HG03196 (cell line): ENCODE results near the gene TUBGCP2.

Experiments
- ATAC-seq: cut with Tn5 transposase; IDR thresholded peaks from one replicate; pipeline ENCODE4 v1.9.1; 2021; ENCODE audit not compliant: unreplicated experiment

The TUBGCP2 gene

DNA sequence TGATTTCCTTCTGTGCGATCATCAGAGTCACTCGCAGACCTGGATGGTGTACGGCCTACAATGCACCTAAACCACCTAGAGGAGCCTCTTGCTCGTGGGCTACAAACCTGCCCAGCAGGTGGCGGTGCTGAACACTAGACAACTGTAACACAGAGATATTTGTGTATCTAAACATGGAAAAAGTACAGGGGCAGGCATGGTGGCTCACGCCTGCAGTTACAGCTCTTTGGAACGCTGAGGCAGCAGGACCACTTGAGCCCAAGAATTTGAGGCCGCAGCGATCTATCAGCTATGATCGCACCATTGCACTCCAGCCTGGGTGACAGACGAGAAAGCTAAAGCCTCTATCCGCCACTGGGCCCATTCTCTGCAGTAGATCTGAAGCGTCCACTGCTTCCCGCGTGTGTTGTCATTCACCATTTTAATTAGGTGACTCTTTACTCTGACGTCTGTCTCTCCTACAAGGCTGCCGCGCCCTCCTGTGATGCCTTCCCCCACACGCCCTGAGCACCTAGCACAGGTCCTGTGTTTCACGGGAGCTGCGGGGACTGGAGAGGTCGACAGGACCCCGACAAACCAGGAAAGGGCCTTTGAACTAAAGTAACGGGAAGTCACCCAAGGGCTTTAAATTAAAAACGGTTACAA is 774 bp downstream of the TUBGCP2 start:
- no peak for ATAC-seq

DNA sequence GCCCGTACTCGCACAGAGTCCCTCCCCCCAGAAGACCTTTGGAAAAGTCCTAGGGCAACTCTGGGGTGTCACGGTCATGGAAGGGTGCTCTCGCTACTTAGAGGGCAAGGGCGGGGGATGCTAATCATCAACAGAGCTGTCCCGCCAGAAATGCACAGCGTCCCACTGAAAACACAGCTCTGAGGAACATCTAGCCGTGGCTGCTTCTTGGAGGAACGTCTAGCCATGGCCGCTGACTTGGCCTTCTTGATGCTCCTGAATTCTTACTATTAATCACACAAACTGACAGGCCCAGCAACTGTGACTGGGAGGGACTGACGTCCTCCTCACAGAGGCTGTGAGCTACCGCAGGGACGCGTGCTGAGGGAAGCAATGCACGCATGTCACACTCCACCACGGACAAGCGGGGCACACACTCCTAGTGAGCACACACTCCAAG is 1.7 kb downstream of the TUBGCP2 start:
- ATAC-seq = no peak

DNA sequence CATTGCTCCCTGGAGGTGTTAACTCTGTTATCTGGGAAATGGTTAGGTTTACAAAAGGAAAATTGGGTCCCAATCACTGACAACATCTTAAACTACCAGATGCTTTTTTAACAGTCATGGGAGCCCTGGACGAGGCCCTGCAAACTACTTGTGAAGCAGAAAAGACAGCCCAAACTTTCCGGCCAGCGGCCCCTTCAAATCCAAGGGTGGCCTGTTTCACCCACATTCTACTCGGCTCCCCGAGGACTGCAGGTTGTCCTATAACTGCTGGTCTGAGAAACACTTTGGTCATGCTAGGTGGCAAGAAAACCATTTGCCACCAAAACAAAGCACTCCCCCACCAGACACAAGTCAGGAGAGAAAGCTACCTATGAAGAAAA is 2.6 kb downstream of the TUBGCP2 start:
- no peak for ATAC-seq

DNA sequence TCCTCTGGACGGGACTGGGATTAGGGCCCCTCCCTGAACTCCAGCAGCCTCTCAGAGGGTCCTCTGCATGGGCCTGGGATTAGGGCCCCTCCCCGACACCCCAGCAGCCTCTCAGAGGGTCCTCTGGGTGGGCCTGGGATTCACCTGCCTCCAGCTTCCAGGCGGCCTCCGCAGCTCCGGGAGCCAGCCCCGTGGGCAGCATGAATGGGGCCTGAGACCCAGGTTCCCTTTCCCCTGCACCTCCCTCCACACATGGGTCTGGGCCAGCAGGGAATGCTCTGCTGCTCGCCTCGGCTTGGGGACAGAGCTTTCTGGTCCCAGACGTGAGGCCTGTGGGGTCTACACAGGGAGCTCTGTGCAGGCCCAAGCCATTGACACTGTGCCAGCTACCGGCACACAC is 5.5 kb downstream of the TUBGCP2 start:
- ATAC-seq = no peak

DNA sequence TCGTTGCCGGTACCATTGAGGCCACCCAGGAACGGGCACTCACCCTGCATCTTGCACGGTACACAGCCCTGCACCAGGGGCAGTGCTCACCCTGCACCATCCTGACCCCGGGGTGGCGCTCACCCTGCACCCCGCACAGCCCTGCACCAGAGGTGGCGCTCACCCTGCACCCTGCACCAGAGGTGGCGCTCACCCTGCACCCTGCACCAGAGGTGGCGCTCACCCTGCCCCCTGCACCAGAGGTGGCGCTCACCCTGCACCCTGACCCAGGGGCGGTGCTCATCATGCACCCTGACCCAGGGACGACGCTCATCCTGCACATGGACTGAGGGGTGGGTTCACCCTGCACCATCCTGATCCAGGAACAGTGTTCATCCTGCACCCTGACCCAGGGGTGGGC is 6.4 kb downstream of the TUBGCP2 start:
- ATAC-seq = no peak

DNA sequence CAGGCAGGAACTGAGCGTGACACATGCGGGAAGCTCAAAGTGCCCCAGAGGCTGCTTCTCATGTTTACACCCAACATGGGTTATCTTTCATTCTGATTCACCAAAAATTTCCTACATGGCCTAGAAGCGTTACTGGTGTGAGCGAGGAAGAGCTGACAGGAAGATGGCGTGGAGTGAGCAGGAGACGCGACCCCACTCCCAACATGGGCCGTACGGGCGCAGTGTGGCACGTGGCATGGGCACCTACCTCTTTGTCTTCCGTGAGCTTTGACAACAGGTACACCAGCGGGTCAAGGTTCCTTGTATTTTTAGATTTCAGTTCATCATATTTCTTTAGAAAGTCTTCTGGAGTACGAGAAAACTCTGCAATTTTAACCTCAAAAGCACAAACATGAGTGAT is 8.9 kb downstream of the TUBGCP2 start:
- ATAC-seq = no peak

DNA sequence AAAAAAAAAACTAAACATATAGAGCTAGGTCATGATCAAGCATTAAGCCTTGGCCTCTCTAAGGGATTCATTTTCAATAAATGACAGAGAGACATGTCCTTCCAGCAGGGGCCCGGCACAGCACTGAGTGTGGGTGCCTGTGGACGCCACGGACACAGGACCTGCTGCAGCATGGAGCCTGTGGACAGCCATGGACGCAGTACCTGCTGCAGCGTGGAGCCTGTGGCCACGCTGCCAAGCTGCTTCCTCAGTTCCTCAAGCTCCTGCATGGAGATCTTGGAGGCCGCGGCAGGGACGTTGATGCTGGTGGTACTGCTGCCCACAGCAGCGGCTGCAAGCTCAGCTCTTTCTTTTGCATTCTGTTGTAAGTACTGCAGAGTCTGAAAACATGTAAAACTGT is 9.4 kb downstream of the TUBGCP2 start:
- no peak for ATAC-seq

DNA sequence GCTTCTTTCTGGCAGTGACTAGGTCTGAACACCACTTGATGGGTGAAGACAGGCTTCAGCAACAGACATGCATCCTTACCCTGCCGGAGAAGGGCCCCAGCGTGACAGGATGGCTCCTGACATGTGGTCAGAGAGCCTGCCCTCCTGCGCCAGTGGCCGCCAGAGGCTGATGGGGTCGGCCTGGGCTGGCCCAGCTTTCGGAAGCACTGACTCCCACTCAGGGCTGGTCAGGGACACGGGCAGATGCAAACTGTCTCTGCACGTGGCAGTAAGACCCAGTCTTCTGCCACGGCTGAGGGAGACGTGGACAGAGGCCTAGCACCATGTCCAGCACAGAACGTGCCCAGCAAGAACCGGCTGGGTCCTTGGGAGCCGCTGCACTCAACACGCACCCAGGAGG is 10.2 kb downstream of the TUBGCP2 start:
- no peak for ATAC-seq

DNA sequence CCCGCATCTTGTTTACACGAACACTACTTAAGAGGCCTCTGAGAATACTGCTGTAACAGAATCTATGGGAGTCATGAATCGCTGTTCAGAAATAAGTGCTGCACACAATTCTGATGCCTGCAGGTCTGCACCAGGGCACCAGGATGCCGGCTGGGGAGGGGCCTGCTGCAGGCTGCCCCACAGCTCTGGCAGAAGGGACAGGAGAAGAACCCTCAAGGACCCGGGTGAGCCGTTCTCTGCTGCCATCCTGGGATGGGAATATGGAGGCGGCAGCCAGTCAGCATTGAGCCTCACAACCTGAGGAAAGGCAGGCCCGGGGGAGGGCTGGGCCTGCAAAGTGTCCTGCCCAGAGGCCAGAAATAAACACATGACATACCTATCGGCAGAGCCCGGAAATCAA is 11.2 kb downstream of the TUBGCP2 start:
- ATAC-seq = no peak

DNA sequence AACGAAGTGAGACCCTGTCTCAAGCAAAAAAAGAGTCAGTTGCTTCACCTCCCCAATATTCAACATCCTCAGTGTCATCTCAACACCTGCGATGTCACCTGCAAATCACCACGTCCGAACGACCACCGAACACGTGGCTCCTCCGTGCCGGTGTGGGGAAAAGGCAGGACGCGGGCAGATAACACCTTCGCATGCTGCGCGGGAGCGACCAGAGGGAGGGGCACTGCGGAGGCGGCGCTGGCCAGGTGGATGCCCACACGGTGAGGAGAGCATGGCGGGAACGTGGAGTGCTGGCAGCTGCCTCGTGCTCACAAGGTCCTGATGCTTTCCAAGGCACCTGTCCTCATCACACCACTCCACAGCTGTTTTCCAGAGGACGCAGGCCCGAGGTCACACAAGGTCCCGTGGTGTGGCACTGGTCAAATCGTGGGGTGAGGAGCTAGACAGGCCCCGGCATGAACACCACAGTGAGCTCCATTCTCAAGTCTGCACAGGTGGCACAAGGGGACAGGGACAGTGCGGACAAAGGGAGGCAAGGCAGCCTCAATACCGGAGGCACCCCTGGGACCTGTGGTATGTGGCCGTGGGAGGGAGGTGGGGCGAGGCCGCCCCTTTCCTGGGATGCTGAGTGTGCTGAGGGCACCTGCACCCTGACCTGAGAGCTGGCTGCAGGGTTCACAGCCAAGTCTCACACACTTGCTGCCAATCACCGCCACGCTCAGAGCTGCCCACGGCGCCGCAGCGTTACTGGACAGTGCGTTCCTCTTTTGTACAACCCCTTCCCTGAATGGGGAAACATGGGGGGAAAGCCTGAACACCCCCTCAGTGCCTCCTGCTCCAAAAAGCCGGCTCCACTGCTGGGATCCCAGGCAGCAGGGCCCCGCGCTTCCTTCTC is 13.0 kb downstream of the TUBGCP2 start:
- ATAC-seq = no peak

DNA sequence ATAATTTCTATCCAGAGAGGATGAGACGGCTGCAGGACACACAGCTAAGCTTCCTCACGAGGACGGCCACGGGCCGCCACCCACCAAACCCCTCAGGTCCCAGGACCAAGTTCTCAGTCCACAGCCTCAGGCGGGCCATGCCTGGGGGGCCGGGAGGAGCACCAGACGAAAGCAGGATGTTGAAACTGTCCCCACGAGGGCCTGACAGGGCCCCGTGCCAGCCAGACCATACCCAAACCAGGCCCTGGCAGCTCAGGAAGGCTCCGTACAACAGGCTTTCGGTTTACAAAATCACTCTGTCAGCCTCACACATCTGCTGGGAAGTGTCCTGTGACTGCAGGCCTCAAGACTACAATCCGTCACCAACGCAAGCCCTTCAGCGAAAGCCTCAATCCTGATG is 14.5 kb downstream of the TUBGCP2 start:
- ATAC-seq = no peak

DNA sequence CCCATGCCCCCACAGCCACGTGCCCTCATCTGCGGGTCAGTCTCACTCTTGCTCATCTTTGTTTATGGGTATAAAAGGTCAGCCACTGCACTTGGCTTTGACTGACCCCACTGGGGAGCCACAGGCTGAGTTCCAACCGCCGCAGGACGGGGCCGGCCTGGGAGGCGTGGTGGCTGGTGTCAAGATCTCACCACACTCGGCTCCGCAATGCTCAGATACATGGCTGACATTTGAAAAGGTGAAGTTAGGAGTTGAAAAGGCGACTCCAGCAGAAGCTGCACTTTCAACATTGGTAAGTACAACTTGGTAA is 14.9 kb downstream of the TUBGCP2 start:
- no peak for ATAC-seq

DNA sequence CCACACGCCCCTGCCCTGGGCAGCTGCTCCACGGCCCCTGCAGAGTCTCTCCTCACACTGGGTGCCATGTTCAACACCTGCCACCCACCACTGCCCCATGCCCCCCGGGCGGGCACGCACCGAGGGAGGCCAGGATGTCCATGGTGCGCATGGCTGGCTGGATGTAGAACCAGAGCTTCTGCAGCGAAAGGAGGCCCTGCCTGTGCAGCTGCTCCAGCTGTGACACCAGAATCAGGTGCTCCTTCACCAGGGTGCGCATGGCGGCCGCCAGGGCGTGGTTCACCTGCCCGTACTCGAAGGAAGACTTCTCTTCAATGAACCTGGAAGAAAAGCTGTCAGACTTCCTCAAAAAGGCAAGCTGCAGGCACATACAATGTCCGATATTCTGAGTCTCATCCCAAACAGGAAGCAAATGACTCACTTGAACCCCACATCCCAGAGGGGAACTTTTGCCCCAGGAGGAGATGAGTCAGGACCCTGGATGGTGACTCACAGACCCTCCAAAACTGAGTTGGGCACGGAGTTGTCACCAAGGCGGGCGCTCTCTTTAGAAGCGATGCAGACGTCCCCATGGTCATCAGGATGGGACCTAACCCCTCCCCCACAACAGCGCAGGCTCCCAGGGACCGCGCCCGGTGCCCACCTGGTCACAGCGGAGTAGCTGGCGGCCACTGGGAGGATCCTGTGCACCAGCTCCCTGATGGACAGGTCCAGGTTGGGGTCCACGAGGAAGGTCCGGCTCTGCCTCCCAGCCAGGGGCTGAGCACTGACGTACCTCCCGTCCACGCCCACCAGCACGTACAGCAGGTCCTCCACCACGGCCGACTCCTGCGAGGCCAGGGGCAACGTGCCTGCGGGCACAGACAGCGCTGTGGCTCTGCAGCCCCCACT is 15.5 kb downstream of the TUBGCP2 start:
- no peak for ATAC-seq

DNA sequence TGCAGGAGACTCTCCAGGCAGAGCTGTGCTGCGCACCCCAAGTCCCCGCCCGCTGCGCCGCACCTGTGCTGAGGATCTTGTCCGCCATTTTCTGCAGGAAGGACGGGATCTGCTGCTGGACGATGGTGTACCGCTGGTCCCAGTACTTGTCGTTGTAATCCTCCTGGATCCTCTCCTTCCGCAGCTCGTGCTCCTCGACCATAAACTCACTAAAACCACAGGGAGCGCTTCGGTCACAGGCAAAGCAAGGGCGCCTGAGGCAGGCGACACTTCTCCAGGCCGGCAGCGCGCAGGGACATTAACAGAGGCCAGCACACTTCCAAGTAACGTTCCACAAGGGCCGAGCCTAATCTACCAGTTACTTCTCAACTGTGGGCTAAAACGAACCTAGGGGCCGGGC is 18.9 kb downstream of the TUBGCP2 start:
- no peak for ATAC-seq

DNA sequence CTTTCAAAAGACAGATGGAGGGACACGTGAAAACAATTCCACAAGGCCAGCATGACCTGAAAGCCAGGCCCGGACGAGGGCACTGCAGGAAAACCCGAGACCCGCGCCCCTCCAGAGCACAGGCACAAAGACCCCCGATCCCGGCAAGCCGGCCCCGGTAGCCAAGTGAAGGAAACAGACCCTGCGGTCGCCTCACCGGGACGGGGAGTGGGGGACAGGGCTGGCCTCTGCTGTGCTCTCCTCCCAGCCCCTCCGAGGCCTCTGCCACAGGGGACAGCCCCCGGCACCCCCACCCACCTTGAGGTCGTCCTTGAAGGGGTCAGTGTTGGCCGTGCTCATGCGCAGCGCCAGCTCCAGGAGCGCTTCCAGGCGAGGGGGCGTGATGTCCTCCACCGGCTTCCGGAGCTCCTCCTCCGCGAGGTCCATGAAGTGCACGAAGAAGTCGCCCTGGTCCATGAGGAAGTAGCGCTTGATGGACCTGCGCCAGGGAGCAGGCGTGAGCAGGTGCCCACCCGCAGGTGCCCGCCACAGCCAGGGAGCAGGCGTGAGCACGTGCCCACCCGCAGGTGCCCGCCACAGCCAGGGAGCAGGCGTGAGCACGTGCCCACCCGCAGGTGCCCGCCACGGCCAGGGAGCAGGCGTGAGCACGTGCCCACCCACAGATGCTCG is 20.7 kb downstream of the TUBGCP2 start:
- no peak for ATAC-seq

DNA sequence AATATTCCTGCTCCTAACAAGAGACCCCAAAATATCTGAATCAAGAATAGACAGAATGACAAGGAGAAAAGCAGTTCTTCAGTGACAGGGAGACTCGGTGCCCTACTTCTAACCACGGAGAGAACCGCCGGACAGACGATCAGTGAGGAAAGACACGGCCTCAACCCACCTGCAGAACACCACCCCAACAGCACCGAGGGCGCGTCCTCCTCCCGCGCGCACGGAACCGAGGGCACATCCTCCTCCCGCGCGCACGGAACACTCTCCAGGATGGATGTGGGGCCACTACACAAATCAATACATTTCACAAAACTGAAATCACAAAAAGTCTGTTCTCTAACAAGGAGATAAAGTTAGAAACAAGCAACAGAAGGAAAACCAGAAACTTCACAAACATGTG is 22.3 kb downstream of the TUBGCP2 start:
- ATAC-seq = no peak

DNA sequence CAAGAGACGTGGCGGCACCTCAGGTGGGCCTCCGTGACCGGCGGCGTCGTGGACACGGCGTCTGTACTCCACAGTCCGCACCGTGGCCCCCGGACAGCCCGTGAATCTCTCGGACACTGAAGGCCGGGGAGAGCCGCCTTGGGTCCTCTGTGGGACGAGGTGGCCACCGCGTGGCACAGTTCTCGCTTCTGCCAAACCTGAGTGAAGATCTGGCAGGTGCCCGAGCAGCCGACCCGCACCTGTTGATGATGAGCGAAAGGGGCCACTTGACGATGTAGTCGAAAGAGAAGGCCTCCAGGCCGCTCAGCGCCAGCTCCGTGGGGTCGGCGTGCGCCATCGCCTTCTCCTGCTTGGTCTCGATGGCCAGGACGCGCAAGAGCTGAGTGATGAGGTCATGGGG is 23.5 kb downstream of the TUBGCP2 start:
- ATAC-seq = no peak

DNA sequence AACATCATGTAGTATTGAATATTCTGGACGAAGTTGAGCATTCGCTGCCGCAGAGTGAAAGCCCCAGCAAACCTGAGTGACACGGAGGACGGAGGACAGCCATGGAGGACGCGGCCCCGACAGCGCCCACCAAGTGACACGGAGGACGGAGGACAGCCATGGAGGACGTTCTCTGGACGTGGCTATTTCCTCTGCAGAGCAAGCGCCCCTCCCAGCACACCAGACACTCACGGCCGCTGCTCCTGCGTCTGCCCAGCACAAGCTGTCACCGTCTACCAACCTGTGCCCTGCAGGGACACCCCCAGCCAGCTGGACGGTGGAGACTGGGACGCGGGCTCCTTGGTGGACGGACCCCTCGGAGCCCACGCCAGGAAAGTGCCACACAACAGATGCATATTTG is 24.7 kb downstream of the TUBGCP2 start:
- no peak for ATAC-seq

DNA sequence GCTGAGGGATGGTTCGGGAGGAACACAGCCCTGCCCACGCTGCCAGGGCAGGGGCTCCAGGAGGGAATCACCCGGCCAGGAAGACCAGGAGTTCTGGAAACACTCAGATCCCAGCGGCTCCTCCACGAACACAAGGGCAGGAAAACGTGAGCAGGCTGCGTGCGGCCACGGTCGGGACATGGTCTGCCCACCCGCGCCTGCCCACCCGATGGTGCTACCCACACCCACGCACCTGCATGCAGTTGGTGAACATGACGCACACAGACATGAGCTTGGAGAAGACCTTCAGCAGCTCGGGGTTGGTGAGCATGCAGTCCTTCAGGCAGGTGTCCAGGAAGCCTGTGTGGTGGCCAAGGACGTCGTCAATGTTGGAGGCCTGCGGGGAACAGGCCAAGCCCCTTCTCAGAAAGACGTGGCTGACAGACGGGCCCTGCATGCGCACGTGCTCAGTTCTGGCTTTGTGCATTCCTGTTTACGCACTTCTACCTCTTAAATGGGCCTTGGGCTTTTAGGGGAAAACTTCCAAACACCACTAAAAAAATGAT is 25.8 kb downstream of the TUBGCP2 start:
- ATAC-seq = no peak

DNA sequence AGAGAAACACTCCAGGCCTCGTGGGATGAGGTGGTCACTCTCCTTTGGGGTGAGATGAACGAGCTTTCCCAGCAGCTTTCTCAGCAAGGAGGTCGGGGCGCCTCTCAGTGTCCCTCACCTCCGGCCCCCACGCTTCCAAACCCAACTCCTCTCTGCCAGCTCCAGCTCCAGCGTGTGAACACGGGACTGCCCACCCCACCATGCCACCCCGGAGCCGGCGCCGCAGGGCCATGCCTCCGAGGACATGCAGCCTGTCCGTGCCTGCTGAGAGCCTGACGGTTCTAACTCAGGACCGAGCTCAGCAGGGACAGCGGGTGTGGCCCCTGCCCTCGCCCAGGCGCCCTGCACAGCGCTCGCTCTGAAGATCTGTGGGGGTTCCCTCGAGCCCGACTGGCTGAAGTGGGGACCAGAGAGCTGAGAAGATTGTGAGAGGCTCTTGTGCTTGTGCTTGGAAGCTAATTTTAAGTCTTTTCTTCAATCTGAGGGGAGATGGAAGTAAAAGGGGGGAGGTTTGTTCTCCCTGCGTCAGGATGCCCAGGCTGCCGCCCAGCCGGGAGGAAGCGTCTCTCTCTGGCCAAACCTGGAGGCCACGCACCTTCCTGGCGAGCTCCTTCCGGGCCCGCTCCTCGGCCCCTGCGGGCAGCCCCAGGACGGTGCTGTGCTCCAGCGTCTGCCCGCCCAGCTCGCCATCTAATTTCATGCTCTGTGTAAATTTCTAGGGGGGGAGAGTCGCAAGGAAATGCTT is 26.9 kb downstream of the TUBGCP2 start:
- ATAC-seq = no peak
